Lower leg skin (tissue), 4 donors: Measurements from ENCODE around the gene NOX3. TPM values are rescaled to one million over a fixed set of nuclear protein-coding genes. Genes with fewer than 3 reads are reported as not detected.

Experiments used
- DNase-seq, 2 donors: peaks; one replicate each; pipeline ENCODE4 v3.0.0-alpha.2; 2019; ENCODE audit warnings: low spot score in 2 of 2
- H3K4me3 ChIP-seq: fragments of 200-600 bp; sonication (generic); 2 replicates; pipeline ENCODE4 v1.5.1; 2017; ENCODE audit warnings: mild to moderate bottlenecking, low read depth; ENCODE audit not compliant: poor library complexity, severe bottlenecking
- CTCF ChIP-seq, 3 donors: fragments of 450-650 bp; IDR thresholded peaks; one replicate each; pipeline ENCODE4 v1.5.1; 2016; ENCODE audit warnings: antibody characterized with exemption in 3 of 3, mild to moderate bottlenecking in 3 of 3, moderate library complexity in 2 of 3
- POLR2A ChIP-seq, 2 donors: fragments of 450-650 bp; IDR thresholded peaks; one replicate each; pipeline ENCODE4 v1.6.1; 2016 to 2017; ENCODE audit warnings: antibody characterized with exemption in 2 of 2, mild to moderate bottlenecking in 1 of 2, moderate library complexity in 1 of 2
- WGBS, 2 donors: methylation state at CpG; one replicate each; pipeline ENCODE4 v1.1.5; 2018; 5-methylcytosine and 5-hydroxymethylcytosine counted together
- intact Hi-C: fragments of 100-400 bp; cut with DNase I; formaldehyde crosslinking; loops from one replicate; pipeline ENCODE4 v1.15.0; 2023; ENCODE audit warnings: low total_unique reads
- total RNA-seq, 4 donors: library from RNA; depleted of rRNA; stranded (reverse); fragments of >200 nt; gene quantifications; one replicate each; pipeline ENCODE4 v1.1.0, GENCODE V29; 2016

Gene NOX3
- not detected for total RNA-seq

GRCh38 chr6:155455766-155456165, at the start of gene NOX3:
TSS of gene NOX3 (minus strand) at chr6:155455839. CDS start at chr6:155455800, 39 bp downstream.
- no peak for DNase-seq
- no peak within 1 kb of the TSS for H3K4me3 ChIP-seq
- TF ChIP-seq CTCF (IDR thresholded peaks at IDR 0.05) (no peak), POLR2A (IDR thresholded peaks at IDR 0.05) (no peak)
- intact Hi-C loops, result no loop called here
- 34 to 43% methylated on average over 5 of the region's 5 CpGs for WGBS, 2 donors

GRCh38 chr6:155504848-155505607, 49.4 kb upstream of the NOX3 start:
- no peak for TF ChIP-seq POLR2A (IDR thresholded peaks at IDR 0.05)
- no peak for TF ChIP-seq CTCF (IDR thresholded peaks at IDR 0.05)
- intact Hi-C loops, result no loop called here
- DNase-seq, result no peak
- WGBS, 2 donors, result 76 to 77% methylated on average over 5 of the region's 5 CpGs
- no peak overlapping the region for H3K4me3 ChIP-seq

GRCh38 chr6:155502393-155502792, 46.8 kb upstream of the NOX3 start:
- DNase-seq, result no peak

GRCh38 chr6:155499574-155499973, 43.9 kb upstream of the NOX3 start:
- 76 to 87% methylated on average over 4 of the region's 4 CpGs for WGBS, 2 donors
- no peak for TF ChIP-seq POLR2A (IDR thresholded peaks at IDR 0.05)
- TF ChIP-seq CTCF (IDR thresholded peaks at IDR 0.05), result no peak
- no peak overlapping the region for H3K4me3 ChIP-seq
- intact Hi-C loops, result no loop called here
- DNase-seq, result no peak

More at GRCh38 chr6:155502393-155502792, 46.8 kb upstream of the NOX3 start:
- intact Hi-C loops, result no loop called here
- no peak for TF ChIP-seq POLR2A (IDR thresholded peaks at IDR 0.05)
- TF ChIP-seq CTCF (IDR thresholded peaks at IDR 0.05), result no peak
- H3K4me3 ChIP-seq, result no peak overlapping the region
- 100% methylated on average over 1 of the region's 1 CpG for WGBS, 2 donors

- intact Hi-C loops, result no loop called here
- no peak for TF ChIP-seq POLR2A (IDR thresholded peaks at IDR 0.05)
- no peak for TF ChIP-seq CTCF (IDR thresholded peaks at IDR 0.05)
- no peak overlapping the region for H3K4me3 ChIP-seq
- WGBS, 2 donors, result 90 to 100% methylated on average over 2 of the region's 2 CpGs
- no peak for DNase-seq
Observed at GRCh38 chr6:155498370-155498769, 42.7 kb upstream of the NOX3 start.

- intact Hi-C loops, result no loop called here
- 88 to 93% methylated on average over 3 of the region's 3 CpGs for WGBS, 2 donors
- TF ChIP-seq POLR2A (IDR thresholded peaks at IDR 0.05) (no peak), CTCF (IDR thresholded peaks at IDR 0.05) (no peak)
Observed at GRCh38 chr6:155497273-155497672, 41.6 kb upstream of the NOX3 start.

More at GRCh38 chr6:155497273-155497672, 41.6 kb upstream of the NOX3 start:
- H3K4me3 ChIP-seq, result no peak overlapping the region
- DNase-seq, result no peak
